ENCODE data around the gene IRS1.

Gene IRS1

GRCh38 chr2:226791056-226791486, 8.5 kb downstream of the IRS1 start:
- peak overlapping the region; percentile 92 for H3K27ac ChIP-seq (ENCODE audit: low read depth, low read length)

DNA sequence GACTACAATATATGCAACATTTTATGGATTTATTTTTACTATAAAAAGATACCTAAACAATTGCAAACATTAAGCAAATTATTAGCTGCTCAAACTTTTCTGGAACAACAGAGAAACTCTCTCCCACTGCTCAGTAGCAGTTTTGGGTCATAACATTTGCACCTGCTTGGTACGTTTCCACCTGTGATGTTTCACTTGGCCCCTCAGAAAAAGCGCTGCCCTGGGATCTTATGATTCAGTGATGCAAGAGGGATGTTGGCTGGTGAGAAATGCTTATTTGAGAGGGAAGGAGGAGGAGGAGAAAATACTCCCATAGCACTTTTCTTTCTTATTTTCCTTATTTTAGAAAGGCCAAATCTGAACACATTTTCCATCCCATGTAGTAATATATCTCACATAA, 9.2 kb downstream of the IRS1 start:
- peaks cover 40% of the 10 kb centered on the region for H3K4me1 ChIP-seq (ENCODE audit: control insufficient read depth, insufficient read depth, low read length, unreplicated experiment)
- H2AFZ ChIP-seq (ENCODE audit: low read length, unreplicated experiment), result no peak overlapping the region
- peak overlapping the region; percentile 95 for H3K4me3 ChIP-seq (ENCODE audit: low read depth, low read length)
- peaks cover 92% of the 10 kb centered on the region for H3K79me2 ChIP-seq (ENCODE audit: control insufficient read depth, insufficient read depth, low read length, unreplicated experiment)
- H3K27ac ChIP-seq (ENCODE audit: low read depth, low read length), result peak overlapping the region; percentile 92
- H3K36me3 ChIP-seq (ENCODE audit: insufficient read depth, low read length), result peaks cover 51% of the 10 kb centered on the region
- no peaks in the 10 kb centered on the region for H3K27me3 ChIP-seq (ENCODE audit: insufficient read depth, low read length)

More at GRCh38 chr2:226791056-226791486, 8.5 kb downstream of the IRS1 start:
- peaks cover 97% of the 10 kb centered on the region for H3K79me2 ChIP-seq (ENCODE audit: control insufficient read depth, insufficient read depth, low read length, unreplicated experiment)
- peaks cover 45% of the 10 kb centered on the region for H3K4me1 ChIP-seq (ENCODE audit: control insufficient read depth, insufficient read depth, low read length, unreplicated experiment)
- H3K4me3 ChIP-seq (ENCODE audit: low read depth, low read length), result peak overlapping the region; percentile 95
- peak overlapping the region; percentile 75 for H2AFZ ChIP-seq (ENCODE audit: low read length, unreplicated experiment)
- H3K36me3 ChIP-seq (ENCODE audit: insufficient read depth, low read length), result peaks cover 50% of the 10 kb centered on the region
- no peaks in the 10 kb centered on the region for H3K27me3 ChIP-seq (ENCODE audit: insufficient read depth, low read length)

DNA sequence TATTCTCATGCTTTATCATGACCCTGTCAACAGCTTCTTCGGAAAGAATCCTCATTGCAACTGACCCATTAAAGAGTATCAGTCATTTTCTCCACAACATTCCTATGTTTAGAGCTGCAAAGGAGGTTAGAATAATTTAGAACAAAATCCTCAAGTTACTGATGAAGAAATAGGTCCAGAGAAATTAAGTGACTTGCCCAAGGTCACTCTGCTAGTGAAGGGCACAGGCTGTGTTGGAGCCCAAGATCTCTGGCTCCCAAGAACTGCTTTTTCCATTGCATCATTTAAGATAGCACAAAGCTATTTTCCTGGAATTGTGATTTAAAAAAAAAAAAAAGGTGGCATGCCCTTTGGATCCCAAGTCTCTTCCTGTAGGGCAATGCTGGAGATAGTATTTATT, 9.6 kb downstream of the IRS1 start:
- Histone ChIP-seq H2AFZ (ENCODE audit: low read length, unreplicated experiment) (no peak overlapping the region), H3K27ac (ENCODE audit: low read depth, low read length) (peak overlapping the region; percentile 92), H3K36me3 (ENCODE audit: insufficient read depth, low read length) (peaks cover 52% of the 10 kb centered on the region), H3K27me3 (ENCODE audit: insufficient read depth, low read length) (no peaks in the 10 kb centered on the region), H3K79me2 (ENCODE audit: control insufficient read depth, insufficient read depth, low read length, unreplicated experiment) (peaks cover 90% of the 10 kb centered on the region), H3K4me1 (ENCODE audit: control insufficient read depth, insufficient read depth, low read length, unreplicated experiment) (peaks cover 40% of the 10 kb centered on the region), H3K4me3 (ENCODE audit: low read depth, low read length) (peak overlapping the region; percentile 95)

DNA sequence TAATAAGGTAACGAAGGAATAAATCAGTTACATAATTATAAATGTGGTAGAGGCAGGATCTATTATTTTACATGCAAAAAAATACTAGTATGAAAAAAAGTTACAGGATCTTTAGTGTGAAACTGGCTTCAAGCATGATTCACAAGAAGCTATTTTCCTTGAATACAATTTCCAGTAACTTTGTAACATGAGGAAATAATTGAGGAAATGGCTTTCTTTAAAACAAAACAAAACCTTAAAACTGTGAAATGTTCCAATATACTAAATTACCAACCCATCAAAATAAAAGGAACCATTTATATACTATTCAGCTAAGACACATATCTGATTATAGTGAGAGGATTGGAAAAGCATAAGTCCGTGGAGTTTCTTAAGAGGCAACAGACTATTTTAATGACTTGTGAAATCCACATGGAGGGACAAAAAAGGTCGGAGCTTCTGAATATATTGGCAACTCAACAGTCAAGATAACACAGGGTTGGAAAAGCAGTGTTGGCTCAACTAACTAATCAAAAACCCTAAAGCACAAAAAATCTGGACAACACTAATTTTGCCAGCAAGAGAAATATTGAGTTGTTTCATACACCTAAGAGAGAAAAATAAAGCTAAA, 10.6 kb downstream of the IRS1 start:
- Histone ChIP-seq H3K27ac (ENCODE audit: low read depth, low read length) (peak overlapping the region; percentile 92), H3K4me1 (ENCODE audit: control insufficient read depth, insufficient read depth, low read length, unreplicated experiment) (peaks cover 40% of the 10 kb centered on the region), H3K4me3 (ENCODE audit: low read depth, low read length) (peak overlapping the region; percentile 95), H2AFZ (ENCODE audit: low read length, unreplicated experiment) (no peak overlapping the region), H3K79me2 (ENCODE audit: control insufficient read depth, insufficient read depth, low read length, unreplicated experiment) (peaks cover 87% of the 10 kb centered on the region), H3K27me3 (ENCODE audit: insufficient read depth, low read length) (no peaks in the 10 kb centered on the region), H3K36me3 (ENCODE audit: insufficient read depth, low read length) (peaks cover 50% of the 10 kb centered on the region)

DNA sequence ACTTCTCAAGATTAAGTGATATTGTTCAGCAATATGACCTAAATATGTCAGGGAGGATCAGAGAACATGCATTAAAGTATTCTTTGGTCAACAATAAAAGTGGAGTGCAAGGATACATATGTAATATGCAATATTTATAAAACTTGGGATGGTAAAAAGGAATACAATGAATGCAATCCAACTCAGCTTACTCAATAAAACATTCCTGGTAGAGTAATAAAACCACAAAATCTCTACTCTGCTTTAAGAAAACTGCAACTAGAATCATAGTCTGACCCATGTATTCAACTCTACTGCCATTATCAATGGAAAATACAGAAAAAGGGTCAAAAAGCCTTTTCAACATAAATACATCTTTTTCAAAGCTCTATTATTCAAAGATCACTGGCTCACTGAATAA, 11.6 kb downstream of the IRS1 start:
- Histone ChIP-seq H3K79me2 (ENCODE audit: control insufficient read depth, insufficient read depth, low read length, unreplicated experiment) (peaks cover 87% of the 10 kb centered on the region), H2AFZ (ENCODE audit: low read length, unreplicated experiment) (no peak overlapping the region), H3K4me1 (ENCODE audit: control insufficient read depth, insufficient read depth, low read length, unreplicated experiment) (peaks cover 40% of the 10 kb centered on the region)

DNA sequence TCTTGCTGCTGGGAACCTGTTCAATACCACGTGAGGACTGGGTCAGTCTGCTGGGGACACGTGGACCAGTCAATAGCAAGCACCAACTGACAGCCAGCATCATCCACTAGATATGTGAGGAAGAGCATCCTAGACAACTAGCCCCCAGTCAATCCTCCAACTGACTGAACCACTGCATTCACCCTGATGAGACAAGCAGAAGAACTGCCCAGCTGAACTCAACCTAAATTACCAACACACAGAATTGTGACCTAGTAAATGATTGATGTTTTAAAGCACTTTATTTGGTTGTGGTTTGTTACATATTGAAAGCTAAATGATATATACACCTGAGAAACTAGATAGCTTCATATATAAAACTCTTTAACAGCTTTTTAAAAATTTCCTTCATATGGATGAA, 15.7 kb downstream of the IRS1 start:
- no peak overlapping the region for H3K4me3 ChIP-seq (ENCODE audit: low read depth, low read length)
- H3K4me1 ChIP-seq (ENCODE audit: control insufficient read depth, insufficient read depth, low read length, unreplicated experiment), result peaks cover 29% of the 10 kb centered on the region
- peaks cover 79% of the 10 kb centered on the region for H3K79me2 ChIP-seq (ENCODE audit: control insufficient read depth, insufficient read depth, low read length, unreplicated experiment)
- no peak overlapping the region for H2AFZ ChIP-seq (ENCODE audit: low read length, unreplicated experiment)
- H3K27me3 ChIP-seq (ENCODE audit: insufficient read depth, low read length), result no peaks in the 10 kb centered on the region
- H3K27ac ChIP-seq (ENCODE audit: low read depth, low read length), result no peak overlapping the region
- H3K36me3 ChIP-seq (ENCODE audit: insufficient read depth, low read length), result peaks cover 54% of the 10 kb centered on the region

More for the DNA sequence above, 11.6 kb downstream of the IRS1 start:
- no peaks in the 10 kb centered on the region for H3K27me3 ChIP-seq (ENCODE audit: insufficient read depth, low read length)
- peak overlapping the region; percentile 95 for H3K4me3 ChIP-seq (ENCODE audit: low read depth, low read length)
- peaks cover 50% of the 10 kb centered on the region for H3K36me3 ChIP-seq (ENCODE audit: insufficient read depth, low read length)
- H3K27ac ChIP-seq (ENCODE audit: low read depth, low read length), result peak overlapping the region; percentile 92

DNA sequence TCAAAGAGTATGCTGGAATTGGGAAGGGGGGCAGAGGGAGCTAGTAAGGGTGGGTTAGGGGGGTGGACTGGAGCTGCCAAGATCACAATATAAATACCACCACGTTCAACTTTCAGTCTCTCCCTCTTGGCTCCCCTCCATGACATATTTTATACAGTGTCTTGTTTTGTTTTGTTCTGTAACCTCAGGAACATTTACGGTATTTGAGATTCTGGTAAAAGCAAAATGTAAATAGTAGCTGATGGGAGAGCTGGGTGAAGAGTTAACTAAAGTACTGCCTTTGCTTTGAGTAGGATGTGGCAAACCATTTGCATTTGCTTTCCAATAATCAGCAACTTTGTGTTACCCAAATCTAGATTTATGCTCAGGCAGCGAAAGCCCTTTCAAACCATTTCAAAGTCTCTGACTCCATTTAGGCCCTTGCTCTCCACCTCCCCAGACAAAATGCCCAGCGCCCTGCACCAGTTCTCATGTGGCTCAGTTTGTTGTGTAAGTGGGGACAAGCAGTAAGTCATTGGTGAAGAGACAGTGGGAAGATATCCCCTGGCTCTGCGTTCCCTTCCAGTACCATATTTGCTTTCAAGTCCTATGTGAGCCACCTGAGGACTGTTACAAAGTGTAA, 17.4 kb downstream of the IRS1 start:
- peaks cover 71% of the 10 kb centered on the region for H3K79me2 ChIP-seq (ENCODE audit: control insufficient read depth, insufficient read depth, low read length, unreplicated experiment)
- H3K27ac ChIP-seq (ENCODE audit: low read depth, low read length), result peak overlapping the region; percentile 21; the same call in 1 of the 2 replicates
- no peak overlapping the region for H3K4me3 ChIP-seq (ENCODE audit: low read depth, low read length)
- H3K36me3 ChIP-seq (ENCODE audit: insufficient read depth, low read length), result peaks cover 47% of the 10 kb centered on the region
- no peaks in the 10 kb centered on the region for H3K27me3 ChIP-seq (ENCODE audit: insufficient read depth, low read length)
- no peak overlapping the region for H2AFZ ChIP-seq (ENCODE audit: low read length, unreplicated experiment)
- peaks cover 18% of the 10 kb centered on the region for H3K4me1 ChIP-seq (ENCODE audit: control insufficient read depth, insufficient read depth, low read length, unreplicated experiment)

DNA sequence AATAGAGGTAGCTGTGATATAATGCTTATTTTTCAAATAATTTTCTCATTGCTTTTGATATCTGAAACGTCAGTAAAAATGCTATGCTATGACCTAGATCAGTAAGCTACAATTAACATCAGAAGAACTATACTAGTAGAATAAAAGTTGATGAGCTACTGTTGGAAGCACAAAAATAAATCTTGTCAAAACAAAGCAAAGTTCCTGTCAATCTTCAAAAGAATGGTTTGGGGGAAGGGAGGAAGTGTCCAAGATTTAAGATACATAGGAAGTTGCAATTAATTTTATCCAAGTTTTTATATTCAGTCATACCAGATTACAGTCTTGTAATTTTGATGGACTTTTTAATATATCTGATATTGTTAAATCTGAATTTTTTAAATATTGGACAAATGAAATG, 19.2 kb downstream of the IRS1 start:
- H3K27ac ChIP-seq (ENCODE audit: low read depth, low read length), result no peak overlapping the region
- H3K79me2 ChIP-seq (ENCODE audit: control insufficient read depth, insufficient read depth, low read length, unreplicated experiment), result peaks cover 75% of the 10 kb centered on the region
- H3K4me3 ChIP-seq (ENCODE audit: low read depth, low read length), result no peak overlapping the region
- H3K4me1 ChIP-seq (ENCODE audit: control insufficient read depth, insufficient read depth, low read length, unreplicated experiment), result peaks cover 15% of the 10 kb centered on the region
- no peaks in the 10 kb centered on the region for H3K27me3 ChIP-seq (ENCODE audit: insufficient read depth, low read length)
- H2AFZ ChIP-seq (ENCODE audit: low read length, unreplicated experiment), result no peak overlapping the region
- H3K36me3 ChIP-seq (ENCODE audit: insufficient read depth, low read length), result peaks cover 56% of the 10 kb centered on the region

GRCh38 chr2:226777611-226778010, 22.0 kb downstream of the IRS1 start:
- H3K79me2 ChIP-seq (ENCODE audit: control insufficient read depth, insufficient read depth, low read length, unreplicated experiment), result peaks cover 81% of the 10 kb centered on the region
- no peaks in the 10 kb centered on the region for H3K27me3 ChIP-seq (ENCODE audit: insufficient read depth, low read length)
- H3K4me3 ChIP-seq (ENCODE audit: low read depth, low read length), result no peak overlapping the region
- H3K4me1 ChIP-seq (ENCODE audit: control insufficient read depth, insufficient read depth, low read length, unreplicated experiment), result peaks cover 28% of the 10 kb centered on the region
- no peak overlapping the region for H2AFZ ChIP-seq (ENCODE audit: low read length, unreplicated experiment)
- H3K36me3 ChIP-seq (ENCODE audit: insufficient read depth, low read length), result peaks cover 51% of the 10 kb centered on the region
- no peak overlapping the region for H3K27ac ChIP-seq (ENCODE audit: low read depth, low read length)

DNA sequence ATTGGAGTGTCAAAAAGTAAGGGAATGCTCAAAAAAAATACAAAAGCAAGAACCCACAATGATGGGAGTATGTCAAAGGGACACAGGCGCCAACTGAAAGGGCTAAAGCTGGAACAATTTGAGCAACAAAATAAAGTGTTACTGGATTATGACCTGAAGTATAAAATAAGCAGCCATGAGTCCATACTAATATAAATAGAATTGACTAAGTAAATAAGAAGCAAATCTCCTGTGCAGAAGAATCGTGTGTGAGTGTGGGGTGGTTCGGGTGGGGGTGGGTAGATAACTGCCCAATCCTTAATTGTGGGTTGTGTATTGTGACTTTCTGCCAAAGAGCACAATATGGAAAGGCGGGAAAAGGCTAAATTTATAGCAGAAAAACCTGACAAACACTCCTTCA, 23.5 kb downstream of the IRS1 start:
- peaks cover 79% of the 10 kb centered on the region for H3K79me2 ChIP-seq (ENCODE audit: control insufficient read depth, insufficient read depth, low read length, unreplicated experiment)
- H3K27me3 ChIP-seq (ENCODE audit: insufficient read depth, low read length), result no peaks in the 10 kb centered on the region
- peaks cover 53% of the 10 kb centered on the region for H3K36me3 ChIP-seq (ENCODE audit: insufficient read depth, low read length)
- H3K4me1 ChIP-seq (ENCODE audit: control insufficient read depth, insufficient read depth, low read length, unreplicated experiment), result peaks cover 28% of the 10 kb centered on the region
- no peak overlapping the region for H2AFZ ChIP-seq (ENCODE audit: low read length, unreplicated experiment)
- H3K27ac ChIP-seq (ENCODE audit: low read depth, low read length), result no peak overlapping the region
- H3K4me3 ChIP-seq (ENCODE audit: low read depth, low read length), result no peak overlapping the region

DNA sequence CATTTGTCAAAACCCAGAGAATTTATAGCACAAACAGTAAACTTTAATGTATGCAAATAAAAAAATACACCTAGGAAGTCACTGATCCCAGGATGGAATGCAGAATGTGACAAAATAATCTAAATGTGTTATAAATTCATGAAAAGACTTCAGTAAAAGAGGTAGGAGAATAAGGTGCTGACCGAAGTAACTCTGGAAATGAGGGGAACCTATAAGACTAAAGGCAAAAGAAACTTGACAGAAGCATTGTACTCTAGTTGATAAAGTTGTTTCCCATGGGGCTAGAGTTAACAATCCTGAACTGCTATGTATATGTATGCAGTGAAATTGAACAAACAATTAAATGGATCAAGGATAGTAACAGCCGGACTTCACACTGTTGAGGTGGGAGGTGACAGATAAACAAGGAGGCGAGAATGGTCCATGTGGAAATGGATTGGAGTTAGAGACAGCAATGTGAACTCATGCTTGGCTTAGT, 24.5 kb downstream of the IRS1 start:
- Histone ChIP-seq H3K27ac (ENCODE audit: low read depth, low read length) (no peak overlapping the region), H3K27me3 (ENCODE audit: insufficient read depth, low read length) (no peaks in the 10 kb centered on the region)

More for the DNA sequence above, 24.5 kb downstream of the IRS1 start:
- peaks cover 28% of the 10 kb centered on the region for H3K4me1 ChIP-seq (ENCODE audit: control insufficient read depth, insufficient read depth, low read length, unreplicated experiment)
- H3K4me3 ChIP-seq (ENCODE audit: low read depth, low read length), result no peak overlapping the region
- no peak overlapping the region for H2AFZ ChIP-seq (ENCODE audit: low read length, unreplicated experiment)
- peaks cover 83% of the 10 kb centered on the region for H3K79me2 ChIP-seq (ENCODE audit: control insufficient read depth, insufficient read depth, low read length, unreplicated experiment)
- peaks cover 55% of the 10 kb centered on the region for H3K36me3 ChIP-seq (ENCODE audit: insufficient read depth, low read length)
